ENCODE results near the gene KRTAP12-4.
"Not testable (repeated sequence)": the region's sequence is repeated elsewhere in the genome, so short reads cannot be mapped to it uniquely, and the experiment has no call there.

The KRTAP12-4 gene

GRCh38 chr21:44653656-44654575 lies 543 bp downstream of the KRTAP12-4 start:
- peak; percentile 45 for DNase-seq (ENCODE audit: low spot score)

- DNase-seq (ENCODE audit: low spot score), result no peak
Observed at GRCh38 chr21:44653123-44653522, 1.3 kb downstream of the KRTAP12-4 start.

- DNase-seq (ENCODE audit: low spot score), result no peak
Observed at GRCh38 chr21:44650973-44651675, 3.3 kb downstream of the KRTAP12-4 start.

GRCh38 chr21:44650265-44650972 lies 4.0 kb downstream of the KRTAP12-4 start:
- DNase-seq (ENCODE audit: low spot score), result no peak

GRCh38 chr21:44649521-44650100 lies 4.8 kb downstream of the KRTAP12-4 start:
- DNase-seq (ENCODE audit: low spot score), result no peak

GRCh38 chr21:44648557-44649311 lies 5.7 kb downstream of the KRTAP12-4 start:
- DNase-seq (ENCODE audit: low spot score), result no peak

- DNase-seq (ENCODE audit: low spot score), result no peak
Observed at GRCh38 chr21:44647222-44647552, 7.3 kb downstream of the KRTAP12-4 start.

- not testable (repeated sequence) for DNase-seq (ENCODE audit: low spot score)
Observed at GRCh38 chr21:44646366-44647221, 7.9 kb downstream of the KRTAP12-4 start, which contains the start of gene KRTAP10-11. Gene KRTAP10-11 (plus strand): TSS chr21:44646414. CDS start chr21:44646459, 45 bp downstream.

GRCh38 chr21:44644878-44645277 lies 9.6 kb downstream of the KRTAP12-4 start:
- DNase-seq (ENCODE audit: low spot score), result no peak

GRCh38 chr21:44643741-44644310 lies 10.6 kb downstream of the KRTAP12-4 start:
- no peak for DNase-seq (ENCODE audit: low spot score)

- DNase-seq (ENCODE audit: low spot score), result no peak
Observed at GRCh38 chr21:44640761-44641160, 13.7 kb downstream of the KRTAP12-4 start.

- no peak for DNase-seq (ENCODE audit: low spot score)
Observed at GRCh38 chr21:44639331-44639655, 15.2 kb downstream of the KRTAP12-4 start.

- not testable (repeated sequence) for DNase-seq (ENCODE audit: low spot score)
Observed at GRCh38 chr21:44638506-44639330, 15.7 kb downstream of the KRTAP12-4 start.

- not testable (repeated sequence) for DNase-seq (ENCODE audit: low spot score)
Observed at GRCh38 chr21:44637851-44638348, 16.6 kb downstream of the KRTAP12-4 start.

- no peak for DNase-seq (ENCODE audit: low spot score)
Observed at GRCh38 chr21:44637018-44637850, 17.2 kb downstream of the KRTAP12-4 start, which contains the start of gene KRTAP10-10. Gene KRTAP10-10 (plus strand): TSS chr21:44637356. CDS start chr21:44637418, 62 bp downstream.

GRCh38 chr21:44636209-44637017 lies 18.0 kb downstream of the KRTAP12-4 start:
- no peak for DNase-seq (ENCODE audit: low spot score)

GRCh38 chr21:44632067-44632466 lies 22.4 kb downstream of the KRTAP12-4 start:
- no peak for DNase-seq (ENCODE audit: low spot score)
